PC-9 (cell line): ENCODE data around the gene SACM1L.

Source experiments
- EZH2 ChIP-seq: fragments of 200-600 bp; sonication (generic); IDR thresholded peaks from 2 replicates; pipeline ENCODE4 v1.8.0; 2017; ENCODE audit warnings: antibody characterized with exemption, low read depth
- TF ChIP-seq, protein P1 (sequence below): fragments of 200-600 bp; sonication (generic); conservative IDR thresholded peaks from 2 replicates; pipeline ENCODE4 v1.6.1; 2017; ENCODE audit warnings: mixed run types, antibody characterized with exemption, mild to moderate bottlenecking, moderate library complexity

DNA sequence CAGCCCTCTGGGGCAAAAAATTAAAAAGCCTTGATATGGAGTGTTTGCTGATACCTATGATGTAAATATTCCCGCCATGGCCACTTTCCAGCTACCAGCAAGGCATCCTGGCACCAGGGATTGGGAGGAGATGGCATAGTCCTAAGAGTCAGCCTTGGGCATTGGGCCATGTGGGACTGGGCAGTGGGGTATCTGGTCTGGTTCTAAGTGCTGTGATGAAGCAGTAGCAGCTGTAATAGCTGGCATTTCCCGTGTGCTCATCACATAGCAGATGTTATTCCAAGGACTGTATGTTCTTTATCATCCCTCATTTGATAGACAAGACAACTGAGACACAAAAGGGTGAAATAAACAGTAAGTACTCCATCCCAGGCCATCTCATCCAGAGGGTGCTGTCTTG, 6.9 kb upstream of the SACM1L start:
- TF ChIP-seq, protein P1, sequence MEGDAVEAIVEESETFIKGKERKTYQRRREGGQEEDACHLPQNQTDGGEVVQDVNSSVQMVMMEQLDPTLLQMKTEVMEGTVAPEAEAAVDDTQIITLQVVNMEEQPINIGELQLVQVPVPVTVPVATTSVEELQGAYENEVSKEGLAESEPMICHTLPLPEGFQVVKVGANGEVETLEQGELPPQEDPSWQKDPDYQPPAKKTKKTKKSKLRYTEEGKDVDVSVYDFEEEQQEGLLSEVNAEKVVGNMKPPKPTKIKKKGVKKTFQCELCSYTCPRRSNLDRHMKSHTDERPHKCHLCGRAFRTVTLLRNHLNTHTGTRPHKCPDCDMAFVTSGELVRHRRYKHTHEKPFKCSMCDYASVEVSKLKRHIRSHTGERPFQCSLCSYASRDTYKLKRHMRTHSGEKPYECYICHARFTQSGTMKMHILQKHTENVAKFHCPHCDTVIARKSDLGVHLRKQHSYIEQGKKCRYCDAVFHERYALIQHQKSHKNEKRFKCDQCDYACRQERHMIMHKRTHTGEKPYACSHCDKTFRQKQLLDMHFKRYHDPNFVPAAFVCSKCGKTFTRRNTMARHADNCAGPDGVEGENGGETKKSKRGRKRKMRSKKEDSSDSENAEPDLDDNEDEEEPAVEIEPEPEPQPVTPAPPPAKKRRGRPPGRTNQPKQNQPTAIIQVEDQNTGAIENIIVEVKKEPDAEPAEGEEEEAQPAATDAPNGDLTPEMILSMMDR = no peak
- TF ChIP-seq EZH2 = no peak
